ENCODE data around the gene GPR55.

GPR55 gene

GRCh38 chr2:230919240-230919639, 5.8 kb downstream of the GPR55 start:
- DNase-seq (ENCODE audit: low spot score), result no peak

- DNase-seq (ENCODE audit: low spot score), result no peak
These were observed 8.8 kb downstream of the GPR55 start for GRCh38 chr2:230916218-230916617.

GRCh38 chr2:230915319-230915718, 9.7 kb downstream of the GPR55 start:
- DNase-seq (ENCODE audit: low spot score), result no peak

- DNase-seq (ENCODE audit: low spot score), result no peak
These were observed 10.2 kb downstream of the GPR55 start for GRCh38 chr2:230914886-230915285.

GRCh38 chr2:230913406-230914143, 11.5 kb downstream of the GPR55 start:
- DNase-seq (ENCODE audit: low spot score), result peak; percentile 74

GRCh38 chr2:230912724-230913123, 12.3 kb downstream of the GPR55 start:
- DNase-seq (ENCODE audit: low spot score), result no peak

GRCh38 chr2:230912046-230912445, 13.0 kb downstream of the GPR55 start:
- no peak for DNase-seq (ENCODE audit: low spot score)

- DNase-seq (ENCODE audit: low spot score), result no peak
These were observed 14.4 kb downstream of the GPR55 start for GRCh38 chr2:230910546-230911177.

- no peak for DNase-seq (ENCODE audit: low spot score)
These were observed 15.0 kb downstream of the GPR55 start for GRCh38 chr2:230909841-230910545.

- no peak for DNase-seq (ENCODE audit: low spot score)
These were observed 16.3 kb downstream of the GPR55 start for GRCh38 chr2:230908595-230909191.

- no peak for DNase-seq (ENCODE audit: low spot score)
These were observed 16.9 kb downstream of the GPR55 start for GRCh38 chr2:230908092-230908594.

GRCh38 chr2:230907361-230908091, 17.5 kb downstream of the GPR55 start:
- no peak for DNase-seq (ENCODE audit: low spot score)

GRCh38 chr2:230906471-230907230, 18.4 kb downstream of the GPR55 start:
- DNase-seq (ENCODE audit: low spot score), result no peak

GRCh38 chr2:230905448-230906421, 19.3 kb downstream of the GPR55 start:
- no peak for DNase-seq (ENCODE audit: low spot score)

GRCh38 chr2:230904856-230905447, 20.1 kb downstream of the GPR55 start:
- DNase-seq (ENCODE audit: low spot score), result no peak

- DNase-seq (ENCODE audit: low spot score), result no peak
These were observed 21.6 kb downstream of the GPR55 start for GRCh38 chr2:230903231-230904150.

- DNase-seq (ENCODE audit: low spot score), result peak; percentile 63
These were observed 22.7 kb downstream of the GPR55 start for GRCh38 chr2:230902180-230902899.

GRCh38 chr2:230901006-230901405, 24.0 kb downstream of the GPR55 start:
- DNase-seq (ENCODE audit: low spot score), result no peak

Measured in Ammon's horn (tissue), 1 donor.